ENCODE results near the gene APBA1. TPM values are rescaled to one million over a fixed set of nuclear protein-coding genes. Genes with fewer than 3 reads are reported as not detected.

The APBA1 gene
- total RNA-seq, 1 donor from 2014 or later, result 6.2 TPM

DNA sequence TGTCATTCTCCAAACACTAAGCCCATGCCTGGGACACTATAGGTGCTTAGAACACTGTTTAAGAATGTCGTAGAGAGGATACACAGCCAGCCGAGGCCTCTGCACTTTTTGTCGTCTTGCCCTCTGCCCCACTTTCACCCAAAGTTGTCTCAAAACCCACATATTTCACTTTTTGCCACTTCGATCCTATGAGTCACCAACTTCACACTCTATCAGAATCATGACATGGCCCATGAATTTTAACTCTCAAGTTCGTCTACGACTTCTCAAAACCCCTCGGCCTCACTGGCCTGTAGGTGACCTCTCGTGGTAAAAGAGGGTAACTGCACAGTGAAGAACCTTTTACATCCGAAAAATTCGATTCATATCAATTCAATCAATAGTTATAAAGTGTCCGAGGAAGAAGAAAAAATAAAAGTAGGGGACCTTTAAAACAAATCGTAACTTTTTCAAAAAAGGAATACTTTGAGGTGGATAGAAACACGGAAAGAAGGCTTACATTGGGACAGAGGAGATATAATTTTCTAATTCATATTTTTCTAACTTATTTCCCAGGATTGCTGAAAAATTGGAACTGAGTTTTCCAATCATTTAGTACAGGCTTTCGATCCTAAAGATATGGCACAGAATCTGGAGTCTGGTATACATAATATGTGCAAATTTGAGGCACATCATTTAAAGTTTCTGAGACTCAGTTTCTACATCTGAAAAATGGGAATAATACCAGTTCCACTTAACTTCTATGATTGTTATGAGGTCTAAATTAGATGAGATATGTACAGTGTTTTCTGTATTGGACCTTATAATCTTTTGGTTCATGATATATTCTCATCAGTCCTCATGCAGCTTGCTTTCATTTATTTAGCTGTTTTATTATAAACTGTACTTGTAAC, 122.6 kb downstream of the APBA1 start:
- TF ChIP-seq, protein P1, sequence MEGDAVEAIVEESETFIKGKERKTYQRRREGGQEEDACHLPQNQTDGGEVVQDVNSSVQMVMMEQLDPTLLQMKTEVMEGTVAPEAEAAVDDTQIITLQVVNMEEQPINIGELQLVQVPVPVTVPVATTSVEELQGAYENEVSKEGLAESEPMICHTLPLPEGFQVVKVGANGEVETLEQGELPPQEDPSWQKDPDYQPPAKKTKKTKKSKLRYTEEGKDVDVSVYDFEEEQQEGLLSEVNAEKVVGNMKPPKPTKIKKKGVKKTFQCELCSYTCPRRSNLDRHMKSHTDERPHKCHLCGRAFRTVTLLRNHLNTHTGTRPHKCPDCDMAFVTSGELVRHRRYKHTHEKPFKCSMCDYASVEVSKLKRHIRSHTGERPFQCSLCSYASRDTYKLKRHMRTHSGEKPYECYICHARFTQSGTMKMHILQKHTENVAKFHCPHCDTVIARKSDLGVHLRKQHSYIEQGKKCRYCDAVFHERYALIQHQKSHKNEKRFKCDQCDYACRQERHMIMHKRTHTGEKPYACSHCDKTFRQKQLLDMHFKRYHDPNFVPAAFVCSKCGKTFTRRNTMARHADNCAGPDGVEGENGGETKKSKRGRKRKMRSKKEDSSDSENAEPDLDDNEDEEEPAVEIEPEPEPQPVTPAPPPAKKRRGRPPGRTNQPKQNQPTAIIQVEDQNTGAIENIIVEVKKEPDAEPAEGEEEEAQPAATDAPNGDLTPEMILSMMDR (IDR thresholded peaks at IDR 0.05), result peak; percentile 85
- Histone ChIP-seq H3K36me3 (no peaks in the 10 kb centered on the region), H3K9me3 (no peaks in the 10 kb centered on the region), H3K27me3 (no peaks in the 10 kb centered on the region), H3K4me1 (no peaks in the 10 kb centered on the region), H3K27ac (no peak overlapping the region), H3K4me3 (no peak overlapping the region)
- DNase-seq, result no peak
- intact Hi-C loops (cut with DNase I), result loop anchor here (5.0 kb wide), 1 partner anchor 127 kb away; no protein-coding TSS in a partner anchor
- peak; percentile 84 for ATAC-seq

DNA sequence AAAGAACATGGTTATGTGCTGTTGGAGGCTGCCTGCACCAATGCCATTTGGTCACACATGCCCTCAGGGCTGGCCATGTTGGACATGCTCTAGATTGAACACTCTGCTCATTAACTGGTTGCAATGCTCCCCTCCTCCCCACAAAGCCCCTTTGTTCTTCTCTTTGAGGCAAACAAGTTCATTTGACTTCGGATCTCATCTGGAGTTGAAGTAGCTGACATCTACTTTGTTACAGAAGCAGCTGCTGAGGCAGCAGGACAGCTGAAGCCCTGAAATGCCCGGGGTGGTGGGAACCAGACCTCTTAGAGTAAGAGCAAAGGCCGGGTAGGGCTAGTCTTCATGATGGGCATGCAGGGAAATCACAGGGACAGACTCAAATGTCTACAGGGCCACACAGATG, 123.5 kb downstream of the APBA1 start:
- no peaks in the 10 kb centered on the region for H3K9me3 ChIP-seq
- H3K27me3 ChIP-seq, result no peaks in the 10 kb centered on the region
- TF ChIP-seq, protein P1 (IDR thresholded peaks at IDR 0.05), result no peak
- no peak overlapping the region for H3K4me3 ChIP-seq
- H3K4me1 ChIP-seq, result no peaks in the 10 kb centered on the region
- ATAC-seq, result no peak
- no peak overlapping the region for H3K27ac ChIP-seq
- H3K36me3 ChIP-seq, result no peaks in the 10 kb centered on the region
- intact Hi-C loops (cut with DNase I), result loop anchor here (5.0 kb wide), 1 partner anchor 126 kb away; no protein-coding TSS in a partner anchor
- DNase-seq, result no peak

DNA sequence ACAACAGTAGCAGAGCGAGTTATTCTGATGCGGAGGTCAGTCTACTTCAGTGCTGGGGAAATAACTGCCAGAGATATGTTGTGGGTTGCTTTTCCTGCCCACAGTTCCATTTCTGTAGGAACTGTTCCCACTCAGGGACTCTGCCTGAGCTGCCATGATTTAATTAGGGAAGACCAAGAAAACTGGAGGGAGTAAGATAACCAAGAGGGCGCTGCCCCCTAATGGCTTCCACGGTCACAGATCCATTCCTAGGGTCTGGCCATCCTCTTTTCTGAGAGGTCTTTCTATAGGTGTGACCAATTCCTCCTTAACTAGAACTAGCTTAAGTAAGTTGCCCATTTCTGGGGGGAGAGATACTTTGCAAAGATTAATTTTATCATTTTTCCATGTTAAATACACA, 125.9 kb downstream of the APBA1 start:
- Histone ChIP-seq H3K27me3 (no peaks in the 10 kb centered on the region), H3K4me1 (no peaks in the 10 kb centered on the region), H3K36me3 (no peaks in the 10 kb centered on the region), H3K4me3 (no peak overlapping the region), H3K27ac (no peak overlapping the region), H3K9me3 (no peaks in the 10 kb centered on the region)
- intact Hi-C loops (cut with DNase I), result loop anchor here (5.0 kb wide), 1 partner anchor 124 kb away; no protein-coding TSS in a partner anchor
- ATAC-seq (peak; percentile 29), DNase-seq (no peak)
- TF ChIP-seq, protein P1 (IDR thresholded peaks at IDR 0.05), result no peak

DNA sequence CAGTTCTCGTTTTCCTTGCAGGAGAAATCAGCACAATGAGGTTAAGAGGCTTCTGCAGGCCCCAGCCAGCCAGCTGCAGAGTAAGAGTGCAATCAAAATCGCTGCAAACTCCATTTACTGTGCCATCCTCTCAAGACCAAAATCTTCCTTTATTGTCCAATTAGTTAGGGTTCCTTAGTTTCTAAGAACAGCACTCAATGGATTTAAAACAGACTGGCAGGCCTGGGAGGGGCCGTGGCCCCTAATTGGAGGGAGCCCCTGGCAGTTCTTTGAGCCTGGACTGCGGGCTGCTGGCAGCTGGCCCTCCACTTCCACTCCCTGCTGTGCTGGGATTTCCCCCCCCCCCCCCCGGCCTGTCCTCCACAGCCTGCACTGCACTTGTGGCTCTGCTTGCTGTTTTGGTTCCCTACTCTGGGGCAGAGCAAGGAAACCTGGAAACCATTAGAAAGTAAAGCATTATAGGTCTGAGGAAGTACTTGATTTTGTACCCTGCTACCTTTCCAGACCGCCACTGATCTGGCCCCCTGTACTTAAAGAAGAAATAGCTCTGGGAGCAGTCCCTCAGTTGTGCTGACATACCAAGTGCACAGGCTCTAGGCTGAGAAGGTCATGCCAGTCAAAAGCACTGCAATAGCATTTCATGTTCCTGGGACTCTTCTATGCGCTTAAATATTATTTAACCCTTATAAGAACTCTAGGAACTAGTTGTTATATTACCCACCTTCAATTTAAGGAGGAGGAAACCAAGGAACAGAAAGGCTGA, 129.0 kb downstream of the APBA1 start:
- Histone ChIP-seq H3K27me3 (no peaks in the 10 kb centered on the region), H3K27ac (no peak overlapping the region), H3K4me1 (no peaks in the 10 kb centered on the region), H3K9me3 (no peaks in the 10 kb centered on the region), H3K36me3 (no peaks in the 10 kb centered on the region), H3K4me3 (no peak overlapping the region)
- peak; percentile 50 for ATAC-seq
- intact Hi-C loops (cut with DNase I), result no loop called here
- no peak for DNase-seq
- TF ChIP-seq, protein P1 (IDR thresholded peaks at IDR 0.05), result no peak

DNA sequence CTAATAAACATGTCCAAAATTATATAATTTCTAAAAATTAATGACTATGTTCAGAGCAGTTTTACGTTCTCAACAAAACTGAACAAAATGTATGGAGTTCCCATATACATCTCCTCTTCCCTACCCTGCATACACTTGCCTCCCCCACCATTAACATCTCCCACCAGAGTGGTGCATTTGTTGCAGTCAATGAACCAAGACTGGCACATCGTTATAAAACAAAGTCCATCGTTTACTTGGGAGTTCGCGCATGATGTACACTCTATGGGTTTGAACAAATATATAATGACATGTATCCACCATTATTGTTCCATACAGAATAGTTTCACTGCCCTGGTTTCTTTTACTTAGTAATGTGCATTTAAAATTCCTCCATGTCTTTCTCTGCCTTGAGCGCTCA, 130.1 kb downstream of the APBA1 start:
- H3K4me3 ChIP-seq, result no peak overlapping the region
- no peaks in the 10 kb centered on the region for H3K4me1 ChIP-seq
- intact Hi-C loops (cut with DNase I), result no loop called here
- no peaks in the 10 kb centered on the region for H3K36me3 ChIP-seq
- TF ChIP-seq, protein P1 (IDR thresholded peaks at IDR 0.05), result no peak
- ATAC-seq, result no peak
- DNase-seq, result no peak
- no peaks in the 10 kb centered on the region for H3K9me3 ChIP-seq
- no peak overlapping the region for H3K27ac ChIP-seq
- H3K27me3 ChIP-seq, result no peaks in the 10 kb centered on the region
